NOMO-1 treated with DMSO at 0.1 percent for 48 hours (cell line): ENCODE data around the gene MOV10L1.

Experiments
- DNase-seq: peaks from one replicate; lab custom pipeline; 2025; ENCODE audit not compliant: unreplicated experiment; lab: John Stamatoyannopoulos, UW

Gene MOV10L1

DNA sequence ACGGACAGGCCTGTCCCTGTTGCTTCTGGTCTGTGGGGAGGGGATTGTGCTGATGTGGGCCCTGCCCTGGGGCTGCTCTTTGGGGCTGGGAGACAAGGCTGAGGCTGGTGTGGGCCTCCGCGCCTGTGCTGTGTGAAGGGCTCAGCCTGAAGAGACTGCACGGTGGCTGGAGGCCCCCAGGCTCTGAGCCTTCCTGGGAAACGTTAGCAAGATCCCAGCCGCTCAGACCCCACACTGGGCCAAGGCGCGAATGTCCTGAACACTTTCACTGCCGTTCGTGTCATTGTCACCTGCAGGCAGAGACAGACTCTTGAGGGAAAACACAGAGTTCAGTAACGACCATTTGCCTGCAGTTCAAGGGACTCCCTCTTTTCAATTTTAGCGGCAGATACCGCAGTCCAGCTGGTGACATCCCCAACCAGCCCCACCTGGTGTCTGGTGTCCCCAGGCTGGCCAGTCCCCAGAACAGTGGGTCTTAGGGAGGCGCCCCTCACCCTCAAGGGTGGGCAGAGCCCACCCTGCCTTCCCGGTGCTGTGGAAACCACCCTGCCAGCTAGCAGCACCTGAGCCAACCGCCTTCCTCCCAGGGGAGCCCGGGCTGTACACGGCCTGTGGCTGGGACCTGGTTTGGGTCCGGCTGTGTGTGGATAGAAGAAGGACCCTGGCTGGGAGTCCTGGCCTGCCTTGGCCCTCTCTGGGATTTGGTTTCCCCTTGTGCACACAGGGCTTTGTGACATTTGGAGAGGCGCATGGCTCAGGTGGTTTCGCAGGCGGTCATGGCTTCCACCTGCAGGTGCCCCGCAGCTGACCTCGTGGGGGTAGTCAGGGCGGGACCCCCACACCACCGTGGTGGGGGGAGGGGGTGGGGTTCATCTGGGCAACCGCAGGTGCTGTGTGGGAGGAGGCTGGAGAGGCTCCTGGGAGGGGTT lies 86.4 kb downstream of the MOV10L1 start:
- DNase-seq: no peak

DNA sequence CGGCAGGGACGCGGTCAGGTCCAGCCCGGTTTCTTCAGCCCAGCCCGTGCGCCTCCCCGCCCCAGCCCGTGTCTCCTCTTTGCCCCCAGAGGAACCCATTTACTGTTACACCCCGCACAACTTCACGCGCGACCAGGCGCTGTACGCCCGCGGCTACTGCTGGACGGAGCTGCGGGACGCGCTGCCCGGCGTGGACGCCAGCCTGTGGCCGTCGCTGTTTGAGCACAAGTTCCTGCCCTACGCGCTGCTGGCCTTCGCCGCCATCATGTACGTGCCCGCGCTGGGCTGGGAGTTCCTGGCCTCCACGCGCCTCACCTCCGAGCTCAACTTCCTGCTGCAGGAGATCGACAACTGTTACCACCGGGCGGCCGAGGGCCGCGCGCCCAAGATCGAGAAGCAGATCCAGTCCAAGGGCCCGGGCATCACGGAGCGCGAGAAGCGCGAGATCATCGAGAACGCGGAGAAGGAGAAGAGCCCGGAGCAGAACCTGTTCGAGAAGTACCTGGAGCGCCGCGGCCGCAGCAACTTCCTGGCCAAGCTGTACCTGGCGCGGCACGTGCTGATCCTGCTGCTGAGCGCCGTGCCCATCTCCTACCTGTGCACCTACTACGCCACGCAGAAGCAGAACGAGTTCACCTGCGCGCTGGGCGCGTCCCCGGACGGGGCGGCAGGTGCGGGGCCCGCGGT lies 87.2 kb downstream of the MOV10L1 start:
- DNase-seq: no peak

DNA sequence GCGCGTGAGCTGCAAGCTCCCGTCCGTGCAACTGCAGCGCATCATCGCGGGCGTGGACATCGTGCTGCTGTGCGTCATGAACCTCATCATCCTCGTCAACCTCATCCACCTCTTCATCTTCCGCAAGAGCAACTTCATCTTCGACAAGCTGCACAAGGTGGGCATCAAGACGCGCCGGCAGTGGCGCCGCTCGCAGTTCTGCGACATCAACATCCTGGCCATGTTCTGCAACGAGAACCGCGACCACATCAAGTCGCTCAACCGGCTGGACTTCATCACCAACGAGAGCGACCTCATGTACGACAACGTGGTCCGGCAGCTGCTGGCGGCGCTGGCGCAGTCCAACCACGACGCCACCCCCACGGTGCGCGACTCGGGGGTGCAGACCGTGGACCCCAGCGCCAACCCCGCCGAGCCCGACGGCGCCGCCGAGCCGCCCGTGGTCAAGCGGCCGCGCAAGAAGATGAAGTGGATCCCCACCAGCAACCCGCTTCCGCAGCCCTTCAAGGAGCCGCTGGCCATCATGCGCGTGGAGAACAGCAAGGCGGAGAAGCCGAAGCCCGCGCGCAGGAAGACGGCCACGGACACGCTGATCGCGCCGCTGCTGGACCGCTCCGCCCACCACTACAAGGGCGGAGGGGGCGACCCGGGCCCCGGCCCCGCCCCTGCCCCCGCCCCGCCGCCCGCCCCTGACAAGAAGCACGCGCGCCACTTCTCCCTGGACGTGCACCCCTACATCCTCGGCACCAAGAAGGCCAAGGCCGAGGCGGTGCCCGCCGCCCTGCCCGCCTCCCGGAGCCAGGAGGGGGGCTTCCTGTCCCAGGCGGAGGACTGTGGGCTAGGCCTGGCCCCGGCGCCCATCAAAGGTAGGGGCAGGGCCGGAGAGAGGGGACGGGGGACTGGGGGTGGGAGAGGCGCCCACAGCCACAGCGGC lies 88.0 kb downstream of the MOV10L1 start:
- no peak for DNase-seq

DNA sequence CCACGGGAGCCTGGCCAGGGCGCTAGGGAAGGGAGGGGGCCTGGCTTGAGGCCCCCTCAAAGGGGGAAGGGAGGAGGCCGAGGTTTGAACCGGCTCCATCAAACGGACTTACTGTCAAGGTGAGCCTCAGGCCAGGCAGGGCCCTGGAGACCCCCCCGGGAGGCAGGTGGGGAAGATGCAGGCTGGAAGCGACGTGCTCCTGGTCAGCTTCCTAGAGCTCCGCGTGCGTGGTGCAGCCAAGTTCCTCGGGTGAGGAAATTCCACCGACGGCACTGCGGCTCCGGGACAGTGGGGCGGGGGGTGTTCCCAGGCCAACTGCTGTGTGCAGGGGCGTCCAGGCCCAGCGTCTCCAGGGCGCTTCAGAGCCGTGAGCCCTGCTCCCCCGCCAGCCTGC lies 88.7 kb downstream of the MOV10L1 start:
- DNase-seq: no peak

DNA sequence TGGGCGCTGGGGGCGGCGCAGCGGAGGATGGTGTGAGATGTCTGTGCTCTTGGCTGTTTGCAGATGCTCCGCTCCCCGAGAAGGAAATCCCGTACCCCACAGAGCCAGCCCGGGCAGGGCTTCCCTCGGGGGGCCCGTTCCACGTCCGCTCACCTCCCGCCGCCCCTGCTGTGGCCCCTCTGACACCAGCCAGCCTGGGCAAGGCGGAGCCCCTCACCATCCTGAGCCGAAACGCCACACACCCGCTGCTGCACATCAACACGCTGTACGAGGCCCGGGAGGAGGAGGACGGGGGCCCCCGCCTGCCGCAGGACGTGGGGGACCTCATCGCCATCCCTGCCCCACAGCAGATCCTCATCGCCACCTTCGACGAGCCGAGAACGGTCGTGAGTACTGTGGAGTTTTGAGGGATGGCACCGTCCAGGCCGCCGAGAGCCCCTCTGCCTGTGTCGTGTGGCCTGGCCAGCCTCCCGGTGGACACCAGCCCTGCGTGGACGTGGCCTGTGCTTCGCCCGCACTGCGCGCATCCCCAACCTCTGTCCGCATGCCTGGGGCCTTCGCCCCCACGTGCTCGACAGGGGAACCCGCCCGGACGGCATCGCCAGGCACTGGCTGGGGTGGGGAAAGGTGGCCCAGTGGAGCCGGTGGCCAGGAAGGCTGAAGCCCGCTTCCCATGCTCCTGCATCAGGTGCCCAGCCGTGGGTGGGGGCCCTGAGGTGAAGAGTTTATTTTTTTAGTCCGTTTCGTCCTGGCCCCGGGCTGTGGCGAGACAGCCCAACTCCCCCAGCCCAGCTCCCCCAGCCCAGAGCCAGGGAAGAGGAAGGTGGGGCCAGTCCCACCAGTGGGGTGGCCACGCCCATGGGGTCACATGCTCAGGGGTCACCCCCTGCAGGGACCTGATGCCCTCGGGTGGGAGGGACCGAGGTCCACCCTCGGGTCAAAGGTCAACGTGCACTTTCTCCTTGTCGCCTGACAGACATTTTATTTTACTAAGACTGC lies 89.4 kb downstream of the MOV10L1 start:
- DNase-seq: no peak

DNA sequence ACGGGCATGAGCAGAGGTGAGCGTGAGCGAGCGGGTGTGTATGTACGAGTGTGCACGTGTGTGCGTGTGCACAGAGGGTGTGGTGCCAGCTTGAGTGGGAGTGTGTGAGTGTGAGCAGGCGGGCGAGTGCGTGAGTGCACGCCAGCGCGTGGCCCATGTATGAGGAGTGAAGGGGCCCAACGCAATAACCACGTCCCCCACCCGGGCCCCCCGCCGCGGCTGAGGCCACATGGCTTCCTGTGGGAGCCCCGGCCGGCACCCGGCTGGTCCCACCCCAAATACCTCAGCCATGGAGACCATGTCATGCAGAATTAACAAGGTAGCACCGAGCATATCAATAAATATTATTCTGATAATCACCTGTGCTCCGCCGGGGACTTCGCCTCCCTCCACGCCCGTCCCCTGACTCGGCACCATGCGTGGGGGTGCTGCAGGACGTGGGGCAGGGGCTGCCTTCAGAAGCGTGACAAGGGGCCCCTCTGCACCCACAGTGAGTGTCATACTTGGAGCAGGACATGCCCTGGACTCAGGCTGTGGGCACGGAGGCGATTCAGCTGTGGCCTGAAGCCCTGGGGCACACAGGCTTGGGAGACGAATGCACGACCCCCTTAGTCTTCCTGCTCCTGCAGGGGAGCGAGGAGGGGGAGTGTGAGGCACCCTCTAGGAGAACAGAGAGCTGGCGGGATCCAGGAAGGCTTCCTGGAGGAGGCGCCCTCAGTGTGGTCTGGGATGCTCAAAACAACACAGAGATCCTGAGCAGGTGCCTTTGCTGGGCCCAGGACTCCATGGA lies 90.3 kb downstream of the MOV10L1 start:
- no peak for DNase-seq

DNA sequence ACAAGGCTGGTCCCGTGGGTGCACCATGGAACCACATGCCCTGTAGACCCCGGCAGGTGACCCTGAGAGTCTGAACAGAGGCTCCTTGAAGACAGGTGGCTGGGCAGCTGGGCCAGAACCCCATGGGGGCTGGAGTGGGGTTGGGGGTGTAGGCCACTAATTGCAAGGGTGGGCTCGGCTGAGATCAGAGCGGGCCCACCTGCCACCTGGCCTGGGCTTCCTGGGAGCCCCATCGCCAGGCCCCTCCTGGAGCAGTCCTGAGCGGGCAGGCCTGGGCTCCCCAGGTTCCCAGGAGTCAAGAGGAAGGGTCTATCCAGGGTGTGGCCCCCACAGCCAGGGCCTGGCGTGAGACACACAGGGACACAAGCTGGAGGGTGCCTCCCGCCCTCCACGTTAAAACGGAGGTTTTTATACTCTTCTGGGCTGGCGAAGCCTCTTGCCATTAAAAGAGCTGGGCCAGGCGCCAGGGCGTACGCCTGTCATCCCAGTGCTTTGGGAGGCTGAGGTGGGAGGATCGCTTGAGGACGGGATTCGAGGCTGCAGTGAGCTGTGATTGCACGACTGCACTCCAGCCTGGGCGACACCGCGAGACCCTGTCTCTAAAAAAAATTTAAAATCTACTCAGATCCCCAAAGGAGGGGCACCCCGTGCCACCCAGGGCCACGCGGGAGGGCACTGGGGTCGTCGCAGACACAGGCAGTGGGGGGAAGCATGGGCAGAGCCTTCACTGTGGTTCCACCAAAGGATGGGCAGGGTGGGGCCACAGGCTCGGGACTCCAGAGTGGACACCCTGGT lies 91.1 kb downstream of the MOV10L1 start:
- no peak for DNase-seq

DNA sequence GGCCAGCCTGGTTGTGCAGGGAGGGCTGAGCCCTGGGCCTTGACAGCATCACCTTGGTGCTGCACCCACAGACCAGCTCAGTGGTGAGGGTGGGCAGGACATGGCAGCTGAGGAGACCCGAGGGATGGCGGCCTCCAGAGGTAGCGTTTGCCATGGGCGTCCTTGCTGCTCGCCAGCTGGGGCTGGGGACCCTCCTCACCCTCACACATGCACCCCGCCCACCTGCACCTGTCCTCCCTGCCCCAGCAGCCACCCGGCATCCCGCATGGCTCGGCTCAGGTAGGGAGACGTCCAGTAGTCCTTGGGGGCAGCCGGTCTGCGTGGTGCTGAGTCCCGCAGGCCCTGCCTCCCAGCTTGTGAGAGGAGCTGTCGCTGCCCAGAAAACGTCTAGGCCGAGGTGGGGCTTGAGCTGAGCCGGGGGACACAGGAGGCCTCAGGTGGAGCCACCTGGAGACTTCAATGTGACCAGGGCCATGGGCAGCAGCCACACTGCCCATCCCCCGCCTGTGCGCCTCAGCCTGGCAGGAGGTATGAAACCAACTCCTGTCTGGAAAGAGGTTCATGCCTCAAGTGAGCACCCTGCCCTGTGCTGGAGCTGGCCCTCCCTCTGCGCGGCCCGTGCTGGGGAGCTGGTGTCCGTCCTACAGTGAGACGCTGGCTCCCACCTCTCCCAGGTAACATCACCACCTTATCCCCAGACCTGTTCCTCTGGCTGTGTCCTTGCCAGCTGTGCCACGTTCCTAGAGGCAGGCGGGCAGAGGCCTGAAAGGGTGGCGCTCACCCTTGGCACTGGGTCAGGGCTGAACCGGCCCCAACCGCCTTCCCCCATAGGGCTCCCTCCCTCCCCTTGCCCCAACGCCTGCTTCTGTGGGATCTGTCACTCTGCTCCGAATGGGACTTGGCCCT lies 92.6 kb downstream of the MOV10L1 start:
- DNase-seq: no peak

DNA sequence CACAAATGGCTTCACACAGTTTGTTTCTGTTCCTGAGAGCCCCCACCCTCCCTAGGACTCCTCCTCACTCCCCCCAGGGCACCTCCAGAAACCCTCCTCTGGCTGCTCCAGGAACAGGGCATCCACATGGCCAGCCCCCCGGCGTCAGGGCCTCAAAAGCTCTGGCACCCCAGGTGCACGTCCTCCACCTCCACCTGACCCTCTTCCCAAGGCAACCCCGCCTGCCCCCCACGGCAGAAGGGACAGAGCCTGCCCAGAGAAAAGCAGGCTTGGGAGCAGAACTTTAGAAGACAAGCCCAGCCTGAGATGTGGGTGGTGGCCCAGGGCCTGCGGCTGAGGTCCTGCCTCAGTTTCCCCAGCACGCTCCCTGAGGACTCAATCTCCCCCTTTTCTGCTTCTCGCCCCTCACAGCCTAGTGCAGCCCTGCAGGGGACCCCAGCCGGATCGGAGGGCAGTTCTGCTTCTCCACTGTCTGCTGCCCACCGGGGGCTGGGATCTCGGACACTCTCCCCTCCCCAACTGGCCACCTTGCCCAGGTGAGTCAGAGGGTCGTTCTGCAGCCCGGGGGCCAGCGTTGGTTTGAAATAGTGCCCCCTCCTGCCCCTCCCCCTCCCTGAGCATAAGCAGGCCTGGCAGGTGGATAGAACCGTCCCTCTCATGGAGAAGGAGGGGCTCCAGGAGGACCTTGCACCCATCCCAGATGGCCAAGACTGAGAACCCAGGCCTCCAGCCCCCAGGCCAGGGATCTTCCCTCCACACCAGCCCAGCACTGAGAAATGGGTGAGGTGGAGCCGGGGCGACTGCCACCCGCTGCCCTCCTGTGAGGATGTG lies 93.5 kb downstream of the MOV10L1 start:
- DNase-seq: no peak

DNA sequence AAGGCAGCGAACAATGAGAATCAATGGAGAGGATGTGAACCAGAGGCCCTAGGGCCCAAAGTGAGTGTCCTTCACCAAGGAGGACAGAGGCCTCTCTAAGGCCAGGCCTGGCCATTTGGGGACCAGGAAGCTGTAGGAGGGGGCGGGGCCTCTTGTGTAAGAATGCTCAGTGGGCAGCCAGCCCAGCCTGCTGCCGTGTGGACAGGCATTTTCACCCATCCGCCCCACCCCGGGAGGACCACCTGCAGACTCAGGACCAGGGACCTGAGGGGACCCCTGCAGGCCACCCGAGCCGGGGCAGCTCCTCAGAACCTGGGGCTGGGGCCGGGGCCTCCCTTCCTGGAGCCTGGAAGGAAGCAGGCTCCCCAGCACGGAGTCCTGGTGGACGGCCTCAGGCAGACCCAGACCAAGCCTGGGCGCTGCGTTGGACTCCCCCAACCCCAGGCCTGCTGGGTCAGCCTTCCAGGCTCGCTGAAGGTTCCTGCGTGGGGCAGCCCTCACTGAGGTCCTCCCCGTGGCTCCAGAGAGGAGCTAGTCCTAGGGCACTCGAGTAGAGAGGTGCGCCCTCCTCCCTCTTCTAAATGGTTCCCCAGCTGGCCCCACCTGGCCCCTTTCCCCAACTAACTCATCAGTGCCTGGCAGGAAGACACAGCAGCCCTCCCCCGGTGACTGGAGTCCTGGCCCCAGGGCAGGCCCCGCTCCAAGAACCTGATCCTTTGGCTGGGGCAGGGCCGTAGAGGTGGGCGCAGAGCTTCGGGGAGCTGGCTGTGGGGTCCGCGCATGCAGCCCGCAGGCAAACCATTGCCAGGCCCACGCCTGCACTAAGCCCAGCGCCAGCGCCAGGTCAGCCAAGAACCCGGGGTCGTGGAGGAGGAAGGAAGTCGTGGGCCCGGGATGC lies 94.4 kb downstream of the MOV10L1 start:
- no peak for DNase-seq

DNA sequence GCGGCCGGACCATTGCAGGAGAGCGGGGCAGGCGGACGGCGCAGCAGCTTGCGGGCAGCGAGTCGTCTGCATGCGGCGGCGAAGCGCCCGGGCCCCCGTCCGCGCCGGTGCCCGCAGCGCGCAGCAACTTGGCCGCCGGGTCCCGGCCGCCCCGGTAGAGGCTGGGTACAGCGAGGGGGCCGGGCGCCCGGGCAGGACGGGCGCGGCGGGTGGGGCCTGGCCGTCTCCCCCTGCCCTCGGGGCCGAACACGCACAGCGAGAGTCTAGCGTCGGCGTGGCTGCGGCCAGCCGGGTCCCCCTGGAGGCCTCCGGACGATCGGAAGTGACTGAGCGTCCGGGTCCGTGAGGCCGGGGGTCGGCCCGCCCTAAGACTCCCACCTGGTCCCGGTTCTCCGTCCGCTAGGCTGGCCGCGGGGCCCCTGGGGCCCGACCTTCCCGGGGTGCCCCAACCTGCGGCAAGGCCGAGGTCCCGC lies 95.1 kb downstream of the MOV10L1 start:
- DNase-seq: no peak

DNA sequence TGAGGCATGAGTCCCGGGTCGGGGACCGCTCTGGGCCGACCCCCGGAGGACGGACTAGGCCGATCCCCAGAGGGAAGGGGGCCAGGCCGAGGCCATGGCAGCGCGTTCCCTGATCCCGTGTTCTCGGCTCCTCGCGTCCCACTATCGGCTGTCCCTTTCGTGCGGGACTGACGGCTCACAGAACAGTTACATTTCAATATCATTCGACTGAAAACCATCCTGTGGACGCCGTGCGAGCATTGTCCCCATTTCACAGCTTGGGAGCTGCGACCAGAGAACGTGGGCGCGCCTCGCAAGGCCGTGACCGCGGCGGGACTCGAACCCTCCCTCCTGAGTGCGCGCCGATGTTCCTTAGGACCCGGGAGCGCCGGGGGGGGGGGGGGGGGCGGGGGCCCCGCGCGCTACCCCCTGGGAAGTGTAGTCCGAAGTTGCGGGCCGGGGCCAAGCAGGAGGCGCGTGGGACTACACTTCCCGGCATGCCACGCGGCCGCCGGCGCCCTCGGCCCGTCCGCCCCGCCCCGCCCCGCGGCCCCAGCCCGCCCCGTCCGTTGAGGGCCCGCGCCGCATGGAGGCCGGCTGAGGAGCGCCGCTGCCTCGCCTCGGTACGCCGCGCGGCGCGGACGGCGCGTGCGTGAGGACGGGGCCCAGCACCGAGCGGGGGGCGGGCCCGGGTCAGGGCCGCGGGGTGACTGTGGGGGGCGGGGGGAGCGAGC lies 95.7 kb downstream of the MOV10L1 start, which contains the start of gene TRABD:
Gene TRABD (plus strand): TSS at position 539 of the 713 bp plus-strand sequence. CDS start 7,148 bp downstream, outside the sequence.
- DNase-seq: peak; percentile 87

DNA sequence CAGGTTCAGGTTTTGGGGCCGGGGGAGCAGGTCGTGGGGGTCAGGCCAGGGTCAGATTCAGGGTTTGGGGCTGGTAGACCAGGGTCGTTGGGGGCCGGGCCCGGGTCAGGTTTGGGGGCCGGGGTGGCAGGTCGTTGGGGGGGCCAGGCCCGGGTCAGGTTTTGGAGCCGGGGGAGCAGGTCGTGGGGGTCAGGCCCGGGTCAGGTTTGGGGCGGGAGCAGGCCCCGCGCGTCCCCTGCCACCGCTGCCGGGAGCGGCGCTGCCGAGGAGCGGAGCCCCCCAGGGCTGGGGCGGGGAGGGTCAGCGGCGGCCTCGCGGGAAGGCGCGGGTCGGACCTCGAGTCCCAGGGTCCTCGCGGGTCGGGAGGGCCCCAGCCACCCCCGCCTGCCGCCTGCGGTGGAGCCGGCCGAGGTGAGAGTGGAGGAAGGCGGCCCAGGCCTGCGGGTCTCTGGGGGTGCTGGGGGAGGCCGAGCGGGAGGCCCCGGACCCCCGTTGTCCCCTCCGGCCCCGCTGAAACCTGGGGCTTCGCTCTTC lies 96.4 kb downstream of the MOV10L1 start:
- no peak for DNase-seq

DNA sequence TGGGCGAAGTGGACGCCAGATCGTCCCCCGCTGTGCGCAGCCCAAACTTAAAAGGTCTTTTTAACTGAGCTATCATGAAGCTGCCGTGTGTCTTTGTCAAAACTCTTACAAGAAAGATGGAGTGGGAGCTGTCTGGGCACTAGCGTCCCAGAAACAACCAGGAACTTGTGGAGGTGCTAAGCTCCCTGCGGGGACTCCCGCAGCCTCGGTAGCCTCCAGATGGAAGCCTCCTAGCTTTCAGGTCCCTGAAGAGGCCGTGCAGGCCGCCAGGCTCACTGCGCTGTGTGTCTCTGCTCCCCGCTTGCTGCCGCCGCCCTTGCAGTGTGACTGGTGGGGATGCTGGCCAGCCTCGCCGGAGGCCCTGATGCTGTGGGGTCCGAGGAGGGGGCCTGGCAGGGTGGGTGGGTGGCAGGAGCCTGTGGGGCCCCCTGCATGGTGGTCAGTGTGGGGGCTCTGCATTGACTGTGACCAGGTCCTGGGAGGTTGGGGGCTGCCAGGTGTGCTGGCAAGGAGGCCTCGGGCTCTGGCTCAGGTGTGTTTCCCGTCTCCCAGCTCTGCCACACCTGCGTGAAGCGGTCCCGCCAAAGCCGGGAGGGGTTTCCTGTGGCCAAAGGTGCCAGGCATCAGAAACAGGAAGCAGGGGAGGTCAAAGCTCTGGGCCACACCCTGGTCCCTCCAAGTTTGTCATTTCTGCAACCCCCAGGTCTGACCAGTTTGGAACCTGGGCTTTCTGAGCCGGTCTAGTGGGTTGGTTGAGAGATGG lies 97.1 kb downstream of the MOV10L1 start:
- DNase-seq: no peak
